ENCODE data around the gene LGMN. TPM values are rescaled to one million over a fixed set of nuclear protein-coding genes. Genes with fewer than 3 reads are reported as not detected.
"Not testable (repeated sequence)": the region's sequence is repeated elsewhere in the genome, so short reads cannot be mapped to it uniquely, and the experiment has no call there.

Gene LGMN
- total RNA-seq, 1 experiment from 2014 or later = 37.2 TPM

- no TSS peak for BruUV-seq (replicated peaks)
- H3K4me1 ChIP-seq (ENCODE audit: control insufficient read depth, insufficient read depth, low read length) = no peaks in the 10 kb centered on the region
- H3K36me3 ChIP-seq (ENCODE audit: control insufficient read depth, insufficient read depth, low read length) = no peaks in the 10 kb centered on the region
- DNase-seq (ENCODE audit: low read depth, low spot score) (no peak), ATAC-seq (no peak)
- no peaks in the 10 kb centered on the region for H3K9me3 ChIP-seq (ENCODE audit: control insufficient read depth, insufficient read depth, low read depth, low read length)
- TF ChIP-seq POLR2AphosphoS5 (IDR thresholded peaks at IDR 0.05; ENCODE audit: low read depth, low read length) (no peak), CTCF (IDR thresholded peaks at IDR 0.05) (no peak), SIN3A (IDR thresholded peaks at IDR 0.05; ENCODE audit: borderline replicate concordance, insufficient read depth, low read depth, low read length) (no peak), TCF7L2 (IDR thresholded peaks at IDR 0.05; ENCODE audit: low read depth, low read length) (no peak)
- TF ChIP-seq, protein P1, sequence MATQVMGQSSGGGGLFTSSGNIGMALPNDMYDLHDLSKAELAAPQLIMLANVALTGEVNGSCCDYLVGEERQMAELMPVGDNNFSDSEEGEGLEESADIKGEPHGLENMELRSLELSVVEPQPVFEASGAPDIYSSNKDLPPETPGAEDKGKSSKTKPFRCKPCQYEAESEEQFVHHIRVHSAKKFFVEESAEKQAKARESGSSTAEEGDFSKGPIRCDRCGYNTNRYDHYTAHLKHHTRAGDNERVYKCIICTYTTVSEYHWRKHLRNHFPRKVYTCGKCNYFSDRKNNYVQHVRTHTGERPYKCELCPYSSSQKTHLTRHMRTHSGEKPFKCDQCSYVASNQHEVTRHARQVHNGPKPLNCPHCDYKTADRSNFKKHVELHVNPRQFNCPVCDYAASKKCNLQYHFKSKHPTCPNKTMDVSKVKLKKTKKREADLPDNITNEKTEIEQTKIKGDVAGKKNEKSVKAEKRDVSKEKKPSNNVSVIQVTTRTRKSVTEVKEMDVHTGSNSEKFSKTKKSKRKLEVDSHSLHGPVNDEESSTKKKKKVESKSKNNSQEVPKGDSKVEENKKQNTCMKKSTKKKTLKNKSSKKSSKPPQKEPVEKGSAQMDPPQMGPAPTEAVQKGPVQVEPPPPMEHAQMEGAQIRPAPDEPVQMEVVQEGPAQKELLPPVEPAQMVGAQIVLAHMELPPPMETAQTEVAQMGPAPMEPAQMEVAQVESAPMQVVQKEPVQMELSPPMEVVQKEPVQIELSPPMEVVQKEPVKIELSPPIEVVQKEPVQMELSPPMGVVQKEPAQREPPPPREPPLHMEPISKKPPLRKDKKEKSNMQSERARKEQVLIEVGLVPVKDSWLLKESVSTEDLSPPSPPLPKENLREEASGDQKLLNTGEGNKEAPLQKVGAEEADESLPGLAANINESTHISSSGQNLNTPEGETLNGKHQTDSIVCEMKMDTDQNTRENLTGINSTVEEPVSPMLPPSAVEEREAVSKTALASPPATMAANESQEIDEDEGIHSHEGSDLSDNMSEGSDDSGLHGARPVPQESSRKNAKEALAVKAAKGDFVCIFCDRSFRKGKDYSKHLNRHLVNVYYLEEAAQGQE (IDR thresholded peaks at IDR 0.05; ENCODE audit: insufficient read depth in 1 of 2, low read depth in 2 of 2, low read length in 1 of 2) = no peak
- no peak overlapping the region for H3K27ac ChIP-seq (ENCODE audit: low read length)
- ChIA-PET POLR2A (no interaction called here), CTCF (interaction anchor here (0.6 to 1.6 kb wide), 2 partner anchors 68 to 106 kb away, joined by 3 to 5 read pairs; no protein-coding TSS in a partner anchor)
- H3K4me3 ChIP-seq (ENCODE audit: low read depth in 2 of 2, low read length in 2 of 2) = no peak overlapping the region
- H3K27me3 ChIP-seq (ENCODE audit: control insufficient read depth, insufficient read depth, low read length) = no peaks in the 10 kb centered on the region
- intact Hi-C loops (cut with micrococcal nuclease; ENCODE audit: unreplicated experiment) = no loop called here
- in situ Hi-C loops (cut with HindIII; ENCODE audit: low pct_unique_long_range_greater_than_20kb, low sequenced_read_pairs) = no loop called here
Measured at GRCh38 chr14:92780444-92781232, 32.2 kb upstream of the LGMN start.

DNA sequence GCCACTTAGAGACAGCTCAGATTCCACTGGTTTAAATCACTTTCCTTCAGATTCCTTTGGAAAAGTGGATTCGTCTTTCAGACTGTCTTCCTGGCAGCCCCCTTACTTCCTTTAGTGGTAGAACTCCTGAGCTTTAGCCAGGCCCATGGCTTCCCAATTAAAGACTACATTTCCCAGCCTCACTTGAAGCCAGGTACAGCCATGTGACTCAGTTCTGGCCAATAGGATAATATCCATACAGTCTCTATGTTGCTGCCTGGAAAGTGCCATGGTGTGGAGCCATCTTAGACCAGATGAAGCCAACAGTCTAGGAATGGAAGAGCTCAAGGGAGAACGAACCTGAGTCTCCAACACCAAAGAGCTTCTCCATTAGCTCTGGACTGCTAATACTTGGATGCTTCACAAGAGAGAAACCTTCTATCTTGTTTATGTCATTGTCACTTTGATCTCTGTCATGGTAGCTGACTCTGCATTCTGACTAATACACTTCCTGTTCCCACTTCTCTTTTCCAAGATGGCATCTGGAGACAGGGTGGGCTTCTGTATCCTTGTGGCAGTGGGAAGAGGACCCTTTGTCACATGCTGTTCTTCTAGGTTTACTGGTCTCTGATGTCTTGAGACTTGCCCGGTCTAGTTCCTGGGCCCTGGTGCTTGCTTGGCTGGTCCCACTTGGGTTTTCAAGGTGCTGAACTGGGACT, 30.6 kb upstream of the LGMN start:
- not testable (repeated sequence) for H3K9me3 ChIP-seq (ENCODE audit: control insufficient read depth, insufficient read depth, low read depth, low read length)
- CTCF ChIA-PET = interaction anchor here (1.6 kb wide), 1 partner anchor 66 kb away, joined by 3 read pairs; no protein-coding TSS in a partner anchor

GRCh38 chr14:92775292-92775691, 26.9 kb upstream of the LGMN start:
- DNase-seq (ENCODE audit: low read depth, low spot score); BruUV-seq (replicated peaks); H3K27ac ChIP-seq (ENCODE audit: low read length); H3K9me3 ChIP-seq (ENCODE audit: control insufficient read depth, insufficient read depth, low read depth, low read length); ATAC-seq; H3K4me3 ChIP-seq (ENCODE audit: low read depth in 2 of 2, low read length in 2 of 2); H3K36me3 ChIP-seq (ENCODE audit: control insufficient read depth, insufficient read depth, low read length); POLR2A ChIA-PET; H3K4me1 ChIP-seq (ENCODE audit: control insufficient read depth, insufficient read depth, low read length); CTCF ChIA-PET; in situ Hi-C loops (cut with HindIII; ENCODE audit: low pct_unique_long_range_greater_than_20kb, low sequenced_read_pairs); intact Hi-C loops (cut with micrococcal nuclease; ENCODE audit: unreplicated experiment); H3K27me3 ChIP-seq (ENCODE audit: control insufficient read depth, insufficient read depth, low read length): not testable (repeated sequence)

More for the DNA sequence above, 30.6 kb upstream of the LGMN start:
- in situ Hi-C loops (cut with HindIII; ENCODE audit: low pct_unique_long_range_greater_than_20kb, low sequenced_read_pairs); BruUV-seq (replicated peaks); H3K4me1 ChIP-seq (ENCODE audit: control insufficient read depth, insufficient read depth, low read length); POLR2A ChIA-PET; intact Hi-C loops (cut with micrococcal nuclease; ENCODE audit: unreplicated experiment); H3K27ac ChIP-seq (ENCODE audit: low read length); H3K36me3 ChIP-seq (ENCODE audit: control insufficient read depth, insufficient read depth, low read length); ATAC-seq; DNase-seq (ENCODE audit: low read depth, low spot score); H3K4me3 ChIP-seq (ENCODE audit: low read depth in 2 of 2, low read length in 2 of 2); H3K27me3 ChIP-seq (ENCODE audit: control insufficient read depth, insufficient read depth, low read length): not testable (repeated sequence)

All from Panc1 (cell line).